ENCODE measurements around the gene TBC1D21.

Gene TBC1D21

DNA sequence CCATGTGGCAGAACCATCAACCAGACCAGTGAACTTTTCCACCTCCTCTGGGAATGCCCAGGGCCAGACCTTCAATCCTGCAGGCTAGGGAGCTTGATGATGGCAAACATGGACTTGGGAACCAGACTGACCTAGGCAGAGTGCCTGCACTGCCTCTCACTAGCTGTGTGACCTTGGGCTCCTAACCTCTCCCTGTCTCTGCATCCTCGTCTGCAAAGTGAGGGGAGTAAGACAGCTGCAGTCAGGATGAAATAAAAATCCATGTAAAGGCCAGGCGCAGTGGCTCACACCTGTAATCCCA lies 35.4 kb downstream of the TBC1D21 start:
- DNase-seq (ENCODE audit: low spot score), result no peak

DNA sequence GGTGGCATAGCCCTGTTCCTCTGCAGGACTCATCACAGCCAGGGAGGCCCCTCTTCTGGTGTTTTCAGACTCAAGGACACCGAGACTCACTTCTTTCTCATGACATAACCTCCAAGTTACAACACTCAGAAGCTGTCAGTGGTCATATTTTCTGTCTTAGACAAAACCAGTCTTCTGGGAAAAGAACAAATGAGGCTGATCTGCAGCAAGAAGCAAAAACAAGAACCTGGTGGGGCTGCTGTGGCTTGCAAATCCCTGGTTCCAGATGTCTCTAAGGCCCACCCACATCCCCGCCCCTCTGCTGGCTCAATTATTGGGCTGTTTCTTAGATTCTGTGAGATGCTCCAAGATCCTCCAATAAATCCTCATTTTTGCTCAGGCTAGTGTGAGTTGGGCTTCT lies 36.3 kb downstream of the TBC1D21 start:
- DNase-seq (ENCODE audit: low spot score), result no peak

DNA sequence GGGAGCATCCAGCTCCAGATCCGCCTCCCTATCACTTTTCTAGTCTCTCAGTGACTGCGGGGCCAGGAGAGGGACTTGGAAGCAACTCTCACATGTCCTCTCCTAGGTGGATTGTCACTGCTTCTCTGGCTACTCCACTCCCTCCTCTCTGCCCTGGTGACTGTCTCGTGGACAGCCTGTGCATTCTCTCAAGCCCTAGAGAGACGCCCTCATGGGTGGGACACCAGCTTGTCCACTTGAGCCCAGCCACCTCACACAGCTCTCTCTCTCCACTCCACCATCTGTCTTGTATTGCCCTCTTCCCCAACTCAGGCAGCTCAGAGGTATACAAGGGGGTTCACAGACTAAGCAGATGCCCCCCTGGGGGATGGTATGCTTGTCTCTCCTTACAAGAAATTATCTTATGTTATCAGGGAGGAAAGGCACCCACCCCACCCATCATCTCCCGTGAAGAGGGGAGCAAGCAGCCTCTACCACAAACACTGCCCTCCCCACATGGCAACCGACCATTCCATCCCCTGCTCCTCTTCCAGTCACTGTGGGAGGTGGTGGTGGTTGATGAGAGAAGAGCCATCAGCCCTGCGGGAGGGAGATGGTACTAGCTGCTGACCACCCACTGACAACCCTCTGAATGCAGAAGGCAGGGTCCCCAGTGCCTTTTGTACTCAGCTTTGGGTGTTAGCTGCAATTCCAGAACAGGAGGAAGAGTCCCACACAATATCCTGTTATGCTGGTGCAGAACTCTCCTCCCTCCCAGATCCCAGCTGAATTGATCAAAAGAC lies 37.3 kb downstream of the TBC1D21 start:
- DNase-seq (ENCODE audit: low spot score), result no peak

DNA sequence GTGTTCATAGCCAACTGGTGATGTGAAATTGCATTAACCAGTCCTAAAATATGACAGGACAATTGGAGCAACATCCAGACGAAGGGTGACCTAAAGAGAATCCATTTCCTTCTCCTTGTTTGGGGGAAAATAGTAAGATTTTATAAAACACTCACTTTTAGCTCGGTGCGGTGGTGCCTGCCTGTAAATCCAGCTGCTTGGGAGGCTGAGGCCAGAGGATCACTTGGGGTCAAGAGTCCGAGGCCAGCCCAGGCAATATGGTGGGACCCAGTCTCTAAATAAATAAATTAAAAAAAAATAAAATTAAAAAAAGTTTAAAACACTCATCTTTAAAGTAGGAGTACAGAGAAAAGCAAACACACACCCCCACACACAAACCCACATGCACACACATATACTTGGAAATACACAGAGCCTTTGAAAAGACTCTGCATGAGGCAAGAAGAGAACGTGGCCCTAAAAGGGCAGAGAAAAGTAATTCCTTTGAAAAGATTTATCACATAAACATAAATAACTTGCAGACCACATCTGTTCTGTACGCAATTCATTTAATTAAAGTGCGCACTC lies 38.7 kb downstream of the TBC1D21 start:
- DNase-seq (ENCODE audit: low spot score), result no peak

DNA sequence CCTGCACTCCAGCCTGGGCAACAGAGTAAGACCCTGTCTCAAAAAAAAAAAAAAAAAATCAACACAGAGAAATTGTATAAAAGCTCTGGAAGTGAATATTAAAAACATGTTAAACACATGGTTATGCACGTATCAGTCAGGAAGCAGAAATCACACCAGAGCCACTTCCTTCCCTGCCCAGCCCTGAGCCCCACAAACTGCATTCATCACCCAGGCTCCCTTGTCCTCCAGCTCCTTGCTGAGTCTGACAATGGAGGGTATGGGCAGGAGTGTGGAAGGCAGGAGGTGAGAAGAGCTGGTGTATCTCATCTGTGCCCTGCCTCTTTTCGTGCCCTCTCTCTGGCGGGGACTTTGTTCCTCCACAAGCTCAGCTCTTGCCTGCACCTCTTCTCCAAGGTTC lies 40.8 kb downstream of the TBC1D21 start:
- DNase-seq (ENCODE audit: low spot score), result peak; percentile 26

DNA sequence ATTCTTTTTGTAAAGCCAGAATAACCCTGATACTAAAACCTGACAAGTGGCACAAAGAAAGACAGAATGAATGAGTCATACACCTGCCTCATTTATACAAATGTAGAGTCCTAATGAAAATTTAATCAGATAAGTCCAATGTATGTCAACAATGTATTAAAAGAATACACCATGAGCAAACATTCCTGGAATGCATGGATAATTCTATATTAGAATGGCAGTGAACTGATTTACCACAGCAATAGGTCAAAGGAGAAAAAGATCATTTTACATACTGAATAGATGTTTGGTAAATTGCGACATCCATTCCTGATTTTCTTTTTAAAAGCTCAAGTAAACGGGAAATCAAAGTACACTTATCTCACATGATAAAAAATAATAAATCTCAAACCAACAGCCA lies 41.7 kb downstream of the TBC1D21 start:
- DNase-seq (ENCODE audit: low spot score), result no peak

DNA sequence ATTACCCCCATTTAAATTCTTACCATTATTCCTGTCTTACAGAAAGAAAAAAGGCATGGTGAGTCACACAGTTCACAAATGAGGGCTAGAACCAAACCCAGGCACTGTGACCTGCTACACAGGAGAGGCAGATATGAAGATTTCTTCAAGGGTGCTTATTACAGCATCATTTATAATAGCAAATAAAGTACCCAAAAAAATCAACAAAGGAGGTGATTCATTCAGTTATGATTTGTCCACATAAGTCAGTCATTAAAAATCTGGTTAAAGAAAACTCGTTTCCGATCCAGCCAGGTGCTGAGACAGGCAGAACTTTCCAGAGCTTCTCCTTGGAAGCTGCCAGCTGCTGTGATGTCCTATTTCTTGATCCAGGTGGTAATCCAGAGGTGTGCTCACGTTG lies 45.4 kb downstream of the TBC1D21 start:
- DNase-seq (ENCODE audit: low spot score), result no peak

DNA sequence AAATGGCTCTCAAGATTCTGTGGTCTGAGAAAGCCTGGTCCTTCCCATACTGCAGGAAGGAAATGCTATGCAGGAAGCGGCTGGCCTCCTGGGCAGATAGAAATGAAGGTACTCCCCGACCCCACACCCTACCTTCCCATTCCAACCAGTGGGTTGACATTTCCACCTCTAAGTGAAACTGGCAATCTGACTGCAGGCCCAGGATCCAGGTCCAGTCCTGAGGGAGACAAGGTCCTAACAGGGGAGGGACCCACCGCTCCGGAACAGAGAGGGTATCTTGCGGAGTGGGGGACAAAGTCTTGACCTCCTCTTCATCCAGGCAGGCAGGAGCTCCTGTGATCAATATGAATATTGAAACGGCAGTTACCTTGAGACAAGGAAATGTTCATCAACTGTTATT lies 46.3 kb downstream of the TBC1D21 start:
- no peak for DNase-seq (ENCODE audit: low spot score)

DNA sequence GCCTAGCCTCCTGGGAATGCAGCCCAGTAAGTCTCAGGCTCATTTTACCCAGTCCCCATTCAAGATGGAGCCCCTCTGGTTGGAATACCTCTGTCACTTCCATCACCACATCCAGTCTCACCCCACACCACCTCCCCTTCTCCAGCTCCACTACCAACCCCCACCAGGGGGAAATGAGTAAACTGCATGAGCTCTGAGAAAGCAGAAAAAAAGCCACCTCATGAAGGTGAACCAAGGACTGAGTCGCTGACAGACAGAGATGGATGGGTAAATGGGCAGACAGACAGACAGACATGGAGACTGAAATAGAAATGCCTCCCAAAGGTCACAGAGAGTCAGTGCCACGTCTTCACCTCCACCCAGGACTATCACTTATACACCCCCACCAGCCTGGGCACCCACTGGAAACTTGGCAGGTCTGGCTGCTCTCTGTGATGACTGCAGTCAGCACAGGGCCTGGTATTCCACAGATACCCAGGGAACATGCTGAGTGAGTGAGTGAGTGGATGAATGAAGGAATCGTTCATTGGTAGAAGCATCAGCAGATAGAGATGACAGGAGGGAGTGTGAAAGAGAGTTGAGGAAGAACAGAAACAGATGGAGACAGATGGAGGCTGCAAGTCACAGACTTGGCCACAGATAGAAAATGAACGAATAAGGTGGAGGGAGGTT lies 48.0 kb downstream of the TBC1D21 start:
- no peak for DNase-seq (ENCODE audit: low spot score)

DNA sequence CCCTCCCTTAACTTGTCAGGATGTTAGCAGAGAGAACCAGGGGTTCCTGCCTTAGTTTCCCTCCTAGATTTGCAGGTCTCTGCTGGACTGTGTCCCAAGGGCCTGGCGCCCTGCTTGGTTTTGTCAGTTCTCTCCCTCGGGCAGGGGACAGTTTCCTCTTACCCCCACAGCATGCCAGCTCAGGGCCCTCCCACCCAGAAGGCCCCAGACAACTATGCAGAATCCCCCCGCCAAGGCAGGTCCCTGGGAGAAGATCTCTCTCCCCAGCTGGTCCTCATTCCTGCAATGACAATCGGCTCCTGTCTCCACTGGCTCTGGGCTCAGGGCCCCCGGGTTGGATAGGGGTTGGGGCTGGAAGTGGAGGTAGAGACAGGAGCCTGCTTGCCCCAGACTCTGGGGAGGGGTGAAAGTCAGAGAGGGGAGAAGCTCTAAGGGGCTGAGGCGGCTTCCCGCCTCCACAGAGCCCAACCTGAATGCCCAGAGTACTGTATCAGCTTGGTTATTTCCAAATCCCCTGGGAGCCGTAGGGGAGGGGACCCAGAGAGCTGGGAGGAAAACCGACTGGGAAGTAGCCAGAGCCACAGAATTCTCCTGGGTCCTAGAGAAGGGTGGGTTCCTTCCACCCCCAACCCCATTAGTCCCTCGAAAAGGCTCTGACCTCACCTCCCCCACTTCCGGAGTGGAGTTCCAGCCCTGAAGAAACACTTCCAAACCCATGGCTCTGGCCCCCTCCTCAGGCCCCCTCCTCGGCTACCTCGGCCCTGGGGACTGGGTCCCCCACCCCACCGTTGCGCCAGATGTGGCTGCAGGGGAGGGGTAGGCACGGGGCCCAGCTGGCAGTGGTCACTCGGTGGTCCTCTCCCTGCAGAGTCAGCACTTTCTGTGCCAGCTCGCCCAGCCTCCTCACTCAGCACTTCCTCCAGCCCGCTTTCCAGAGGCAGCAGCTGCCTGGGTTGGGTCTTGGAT lies 49.1 kb downstream of the TBC1D21 start:
- no peak for DNase-seq (ENCODE audit: low spot score)

DNA sequence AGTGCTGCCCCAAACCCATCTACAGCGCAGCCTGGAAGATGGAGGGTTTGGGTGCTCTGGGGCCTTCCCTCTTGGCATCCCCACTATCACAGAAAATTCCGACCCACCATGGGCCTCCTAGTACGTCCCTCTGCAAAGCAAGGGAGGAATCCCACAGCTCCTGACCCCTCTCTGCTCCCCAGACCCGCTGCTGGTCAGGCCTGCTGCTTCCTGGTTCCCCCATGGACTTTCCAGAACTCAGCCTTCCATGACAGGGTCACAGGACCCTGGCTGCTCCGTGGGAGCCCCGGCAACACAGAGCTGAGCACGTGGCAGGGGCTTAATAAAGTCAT lies 49.8 kb downstream of the TBC1D21 start:
- DNase-seq (ENCODE audit: low spot score), result no peak

DNA sequence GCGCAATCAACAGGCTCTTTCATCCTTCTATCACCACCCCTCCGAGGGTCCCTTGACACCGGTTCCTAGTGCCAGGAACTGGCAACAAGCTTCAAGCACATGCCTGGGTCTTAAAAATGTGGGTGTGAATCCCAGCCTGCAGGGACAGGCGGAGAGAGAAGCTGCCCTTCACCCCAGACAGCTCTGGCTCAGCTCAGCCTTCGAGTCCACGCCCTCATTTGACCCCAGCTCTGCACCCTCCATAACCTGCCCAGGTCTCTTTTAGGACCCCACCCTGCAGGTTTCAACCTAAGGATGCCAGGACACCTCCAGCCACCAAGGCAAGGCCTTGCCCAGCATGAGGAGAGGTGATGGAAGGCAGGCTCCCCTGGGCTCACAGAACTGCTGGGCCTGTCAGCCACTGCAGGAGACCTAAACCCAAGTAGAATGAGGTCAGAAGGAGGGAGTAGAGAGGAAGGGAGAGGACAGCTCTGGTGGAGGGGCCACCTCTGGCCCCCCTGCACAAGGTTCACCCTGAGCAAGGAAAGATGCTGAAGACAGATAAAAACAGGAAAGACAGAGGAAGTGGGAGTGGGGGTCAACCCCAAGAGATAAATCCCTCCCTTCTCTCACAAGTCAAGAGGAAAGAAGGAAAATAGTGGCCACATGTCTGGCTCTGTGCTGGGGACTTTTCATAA lies 50.3 kb downstream of the TBC1D21 start:
- DNase-seq (ENCODE audit: low spot score), result no peak

DNA sequence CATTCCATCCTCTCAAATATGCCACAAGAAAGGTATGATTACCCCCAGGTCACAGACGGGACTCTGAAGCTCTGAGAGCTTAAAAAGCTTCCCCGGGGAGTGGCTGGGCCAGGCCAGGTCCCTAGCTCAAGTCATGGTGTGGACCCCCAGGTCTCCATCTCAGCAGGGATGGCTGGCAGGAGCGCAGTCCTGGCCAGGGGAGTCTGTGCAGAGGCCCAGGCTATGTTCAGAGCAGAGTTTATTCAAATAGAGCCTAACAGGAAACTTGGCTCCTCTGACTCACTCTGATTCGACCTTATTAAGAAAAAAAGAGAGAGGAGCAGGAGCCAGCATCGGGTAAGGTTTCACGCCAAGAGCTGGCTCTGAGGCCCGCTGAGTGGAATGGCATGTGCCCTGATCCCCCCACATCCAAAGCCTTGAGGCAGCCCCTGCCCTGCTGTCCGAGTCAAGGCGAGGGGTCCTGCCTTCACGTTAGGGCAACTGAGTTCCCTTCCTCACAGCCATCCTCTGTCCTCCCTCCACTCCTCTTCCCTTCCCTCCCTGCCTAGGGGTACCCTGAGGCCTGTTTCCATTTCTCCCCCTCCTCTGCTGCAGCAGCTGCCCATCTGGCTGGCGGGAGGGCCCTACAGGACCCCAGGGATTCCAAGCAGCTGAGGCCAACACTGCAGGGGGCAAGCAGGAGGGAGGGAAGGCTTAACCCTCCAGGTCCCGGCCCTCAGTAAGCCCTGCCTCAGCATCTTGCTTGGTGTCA lies 51.0 kb downstream of the TBC1D21 start:
- peak; percentile 55 for DNase-seq (ENCODE audit: low spot score)

DNA sequence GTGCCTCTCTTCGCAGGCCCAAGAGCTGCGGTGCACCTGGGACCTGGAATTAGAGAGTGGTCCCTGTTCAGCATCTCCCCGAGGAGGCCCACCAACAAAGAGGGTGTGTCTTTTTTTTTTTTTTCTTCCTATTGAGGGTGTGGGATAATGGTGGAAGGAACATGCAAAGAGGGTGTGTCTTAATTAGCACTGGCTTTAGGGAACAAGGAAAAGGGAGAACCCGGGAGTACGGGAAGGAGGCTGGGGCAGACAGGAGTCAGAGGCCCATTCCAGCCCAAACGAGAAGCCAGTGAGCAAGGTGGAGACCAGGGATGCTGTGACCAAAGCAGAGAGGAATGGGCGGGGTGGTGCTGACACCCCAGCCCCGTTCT lies 52.5 kb downstream of the TBC1D21 start:
- no peak for DNase-seq (ENCODE audit: low spot score)

DNA sequence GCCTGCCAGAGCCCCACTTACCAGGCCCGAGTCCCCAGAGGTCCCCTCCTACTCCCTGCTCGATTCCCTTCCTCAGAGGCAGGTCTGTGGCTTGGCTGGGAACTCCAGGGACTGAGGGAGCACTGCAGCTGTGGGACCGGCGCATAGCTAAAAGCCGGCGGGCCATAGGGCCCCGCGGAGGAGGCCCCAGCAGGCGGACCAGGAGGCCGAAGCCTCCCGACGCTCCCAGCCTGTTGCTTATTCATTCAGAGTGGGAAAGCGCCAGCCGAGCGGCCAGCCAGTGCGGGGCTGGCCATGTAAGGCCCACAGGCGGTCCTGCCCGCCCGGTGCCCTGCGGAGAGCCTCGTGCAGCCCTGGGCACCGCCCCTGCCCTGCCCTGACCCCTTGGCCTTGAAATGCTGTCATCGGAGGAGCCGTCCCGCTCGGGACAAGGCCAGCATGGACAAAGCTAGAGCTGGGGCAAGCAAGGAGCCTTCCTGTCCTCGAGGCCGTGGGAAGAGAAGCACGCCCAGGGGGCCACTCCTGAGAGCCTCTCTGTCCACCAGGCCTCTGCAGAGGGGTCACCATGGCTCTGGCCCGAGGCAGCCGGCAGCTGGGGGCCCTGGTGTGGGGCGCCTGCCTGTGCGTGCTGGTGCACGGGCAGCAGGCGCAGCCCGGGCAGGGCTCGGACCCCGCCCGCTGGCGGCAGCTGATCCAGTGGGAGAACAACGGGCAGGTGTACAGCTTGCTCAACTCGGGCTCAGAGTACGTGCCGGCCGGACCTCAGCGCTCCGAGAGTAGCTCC lies 53.0 kb downstream of the TBC1D21 start, which contains the start of gene LOXL1:
Gene LOXL1 (plus strand): TSS at position 244 of the 784 bp plus-strand sequence. CDS start 322 bp downstream, at position 566.
- DNase-seq (ENCODE audit: low spot score), result no peak

DNA sequence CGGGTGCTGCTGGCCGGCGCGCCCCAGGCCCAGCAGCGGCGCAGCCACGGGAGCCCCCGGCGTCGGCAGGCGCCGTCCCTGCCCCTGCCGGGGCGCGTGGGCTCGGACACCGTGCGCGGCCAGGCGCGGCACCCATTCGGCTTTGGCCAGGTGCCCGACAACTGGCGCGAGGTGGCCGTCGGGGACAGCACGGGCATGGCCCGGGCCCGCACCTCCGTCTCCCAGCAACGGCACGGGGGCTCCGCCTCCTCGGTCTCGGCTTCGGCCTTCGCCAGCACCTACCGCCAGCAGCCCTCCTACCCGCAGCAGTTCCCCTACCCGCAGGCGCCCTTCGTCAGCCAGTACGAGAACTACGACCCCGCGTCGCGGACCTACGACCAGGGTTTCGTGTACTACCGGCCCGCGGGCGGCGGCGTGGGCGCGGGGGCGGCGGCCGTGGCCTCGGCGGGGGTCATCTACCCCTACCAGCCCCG lies 53.7 kb downstream of the TBC1D21 start:
- DNase-seq (ENCODE audit: low spot score), result no peak

DNA sequence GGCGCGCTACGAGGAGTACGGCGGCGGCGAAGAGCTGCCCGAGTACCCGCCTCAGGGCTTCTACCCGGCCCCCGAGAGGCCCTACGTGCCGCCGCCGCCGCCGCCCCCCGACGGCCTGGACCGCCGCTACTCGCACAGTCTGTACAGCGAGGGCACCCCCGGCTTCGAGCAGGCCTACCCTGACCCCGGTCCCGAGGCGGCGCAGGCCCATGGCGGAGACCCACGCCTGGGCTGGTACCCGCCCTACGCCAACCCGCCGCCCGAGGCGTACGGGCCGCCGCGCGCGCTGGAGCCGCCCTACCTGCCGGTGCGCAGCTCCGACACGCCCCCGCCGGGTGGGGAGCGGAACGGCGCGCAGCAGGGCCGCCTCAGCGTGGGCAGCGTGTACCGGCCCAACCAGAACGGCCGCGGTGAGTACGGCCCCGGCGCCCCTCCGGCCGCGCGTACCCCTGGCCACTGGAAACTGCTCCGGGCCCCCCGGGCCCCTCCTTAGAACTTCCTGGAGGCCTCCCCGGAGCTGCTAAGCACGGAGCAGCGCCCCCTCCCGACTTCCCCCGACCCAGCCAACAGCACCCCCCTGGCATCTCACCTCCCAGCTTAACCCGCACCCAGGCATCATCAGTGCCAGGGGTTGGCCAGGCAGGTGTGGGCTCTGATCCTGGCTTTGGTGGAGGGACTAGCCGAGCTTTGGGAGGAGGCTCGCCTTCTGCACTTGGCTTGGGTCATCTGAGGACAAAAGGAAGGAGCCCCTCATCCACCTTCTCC lies 54.3 kb downstream of the TBC1D21 start:
- DNase-seq (ENCODE audit: low spot score), result peak; percentile 62

DNA sequence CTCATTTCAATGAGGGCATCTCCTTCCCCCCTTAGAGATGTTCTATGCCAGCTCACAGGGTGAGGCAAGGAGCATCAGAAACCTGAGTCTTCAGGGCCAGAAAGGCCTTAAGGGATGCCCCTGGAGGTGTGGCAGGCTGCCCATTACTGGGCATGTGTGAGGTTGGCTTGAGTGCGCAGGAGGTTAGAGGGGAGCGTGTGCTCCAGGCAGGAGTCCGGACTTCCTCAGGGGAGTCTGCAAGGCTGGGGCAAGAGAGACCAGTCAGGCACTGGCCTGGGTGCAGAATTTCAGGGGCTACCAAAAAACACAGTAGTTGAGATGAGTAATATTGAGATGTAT lies 54.8 kb downstream of the TBC1D21 start:
- DNase-seq (ENCODE audit: low spot score), result no peak

DNA sequence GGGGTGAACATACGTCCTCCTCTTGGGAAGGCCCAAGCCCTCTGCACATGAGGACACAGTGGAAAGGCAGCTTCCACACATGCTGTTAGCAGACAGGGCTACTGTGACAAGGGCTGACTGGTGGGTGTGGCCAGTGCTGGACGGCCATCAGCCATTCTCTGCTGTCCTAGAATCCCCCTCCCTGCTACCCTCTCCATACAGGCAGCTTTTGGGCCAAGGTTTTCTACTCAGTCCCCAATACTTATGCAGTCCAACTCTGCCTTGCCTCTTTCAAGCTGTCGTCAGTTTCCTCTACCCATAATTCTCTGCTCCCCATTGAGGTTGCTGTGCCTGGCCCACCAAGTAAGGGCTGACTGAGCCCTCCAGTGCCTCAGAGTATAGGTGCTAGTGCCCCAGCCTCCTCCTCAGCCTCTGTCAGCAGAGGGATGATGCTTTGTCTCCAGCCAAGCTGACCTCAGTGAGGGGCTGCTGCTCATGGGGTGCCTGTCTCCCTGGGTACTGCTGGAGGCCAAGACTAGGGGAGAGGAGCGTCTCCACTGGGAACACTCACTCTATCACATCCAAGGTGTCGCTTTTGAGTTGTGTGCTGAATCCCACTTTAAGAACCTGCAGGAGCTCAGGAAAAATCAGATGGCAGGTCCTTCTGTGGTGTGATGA lies 55.7 kb downstream of the TBC1D21 start:
- DNase-seq (ENCODE audit: low spot score), result no peak
